ENCODE measurements around the gene ACER1.

- TF ChIP-seq, protein P1, sequence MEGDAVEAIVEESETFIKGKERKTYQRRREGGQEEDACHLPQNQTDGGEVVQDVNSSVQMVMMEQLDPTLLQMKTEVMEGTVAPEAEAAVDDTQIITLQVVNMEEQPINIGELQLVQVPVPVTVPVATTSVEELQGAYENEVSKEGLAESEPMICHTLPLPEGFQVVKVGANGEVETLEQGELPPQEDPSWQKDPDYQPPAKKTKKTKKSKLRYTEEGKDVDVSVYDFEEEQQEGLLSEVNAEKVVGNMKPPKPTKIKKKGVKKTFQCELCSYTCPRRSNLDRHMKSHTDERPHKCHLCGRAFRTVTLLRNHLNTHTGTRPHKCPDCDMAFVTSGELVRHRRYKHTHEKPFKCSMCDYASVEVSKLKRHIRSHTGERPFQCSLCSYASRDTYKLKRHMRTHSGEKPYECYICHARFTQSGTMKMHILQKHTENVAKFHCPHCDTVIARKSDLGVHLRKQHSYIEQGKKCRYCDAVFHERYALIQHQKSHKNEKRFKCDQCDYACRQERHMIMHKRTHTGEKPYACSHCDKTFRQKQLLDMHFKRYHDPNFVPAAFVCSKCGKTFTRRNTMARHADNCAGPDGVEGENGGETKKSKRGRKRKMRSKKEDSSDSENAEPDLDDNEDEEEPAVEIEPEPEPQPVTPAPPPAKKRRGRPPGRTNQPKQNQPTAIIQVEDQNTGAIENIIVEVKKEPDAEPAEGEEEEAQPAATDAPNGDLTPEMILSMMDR (IDR thresholded peaks at IDR 0.05), result no peak
- TF ChIP-seq POLR2A (IDR thresholded peaks at IDR 0.05), result no peak
Measured at GRCh38 chr19:6333439-6333838, at the start of gene ACER1.
